ENCODE measurements around the gene RBM33. TPM values are rescaled to one million over a fixed set of nuclear protein-coding genes. Genes with fewer than 3 reads are reported as not detected.
A peak's percentile ranks its signal among the peaks of the same experiment; 100 is the strongest.

RBM33 gene
- polyA plus RNA-seq, 1 experiment = 5.0 TPM

DNA sequence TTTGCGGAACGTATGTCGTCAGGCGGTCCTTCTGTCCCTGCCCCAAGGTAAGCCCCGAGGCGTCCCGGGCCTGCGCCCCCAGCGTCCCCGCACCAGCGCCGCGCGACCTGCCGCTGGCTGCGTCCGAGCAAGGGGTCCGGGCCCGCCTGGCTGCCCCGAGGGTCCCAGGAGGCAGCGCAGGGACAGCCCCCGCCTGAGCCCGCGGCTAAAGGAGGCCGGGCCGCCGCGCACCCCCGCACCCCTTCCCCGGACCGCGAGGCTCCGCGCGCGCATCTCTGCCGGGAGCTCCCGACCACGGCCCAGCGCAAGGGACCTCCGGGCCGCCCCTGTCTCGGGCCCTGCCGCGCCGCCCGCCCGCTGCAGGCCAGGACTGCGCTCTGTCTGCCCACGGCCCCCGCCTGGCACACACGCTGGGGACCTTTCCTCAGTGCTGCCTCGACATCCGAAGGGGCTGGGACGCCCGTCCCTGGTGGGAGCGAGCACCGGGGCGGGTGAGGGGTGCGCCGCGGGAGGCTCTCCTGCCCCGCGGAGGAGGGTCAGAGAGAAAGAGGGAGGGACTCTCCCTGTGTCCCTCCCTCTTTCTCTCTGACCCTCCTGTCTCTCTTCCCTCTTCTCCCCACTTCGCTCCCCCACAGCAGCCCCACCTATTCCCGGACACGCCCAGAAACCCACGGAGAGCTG lies 142.8 kb downstream of the RBM33 start:
- CTCF ChIA-PET = interaction anchor here (1.0 kb wide), 1 partner anchor 189 kb away, joined by 3 read pairs; no protein-coding TSS in a partner anchor
- Histone ChIP-seq H3K4me3 (ENCODE audit: low read depth, low read length) (peak overlapping the region; percentile 60), H3K36me3 (ENCODE audit: control insufficient read depth, insufficient read depth, low read length) (peaks cover 1% of the 10 kb centered on the region; the same call in 1 of the 2 replicates), H3K27me3 (ENCODE audit: control insufficient read depth, insufficient read depth, low read length) (no peaks in the 10 kb centered on the region)
- DNase-seq (ENCODE audit: low read depth) = no peak
- POLR2A ChIA-PET = no interaction called here
- no peak for TF ChIP-seq CTCF (IDR thresholded peaks at IDR 0.05; ENCODE audit: insufficient read depth, low read depth, low read length)

- no peak for TF ChIP-seq CTCF (IDR thresholded peaks at IDR 0.05; ENCODE audit: insufficient read depth, low read depth, low read length)
- ChIA-PET CTCF (interaction anchor here (1.0 kb wide), 1 partner anchor 190 kb away, joined by 3 read pairs; no protein-coding TSS in a partner anchor), POLR2A (no interaction called here)
- H3K36me3 ChIP-seq (ENCODE audit: control insufficient read depth, insufficient read depth, low read length) = no peaks in the 10 kb centered on the region
- no peak overlapping the region for H3K4me3 ChIP-seq (ENCODE audit: low read depth, low read length)
- no peaks in the 10 kb centered on the region for H3K27me3 ChIP-seq (ENCODE audit: control insufficient read depth, insufficient read depth, low read length)
- no peak for DNase-seq (ENCODE audit: low read depth)
Observed at GRCh38 chr7:155788616-155789000, 144.1 kb downstream of the RBM33 start.

DNA sequence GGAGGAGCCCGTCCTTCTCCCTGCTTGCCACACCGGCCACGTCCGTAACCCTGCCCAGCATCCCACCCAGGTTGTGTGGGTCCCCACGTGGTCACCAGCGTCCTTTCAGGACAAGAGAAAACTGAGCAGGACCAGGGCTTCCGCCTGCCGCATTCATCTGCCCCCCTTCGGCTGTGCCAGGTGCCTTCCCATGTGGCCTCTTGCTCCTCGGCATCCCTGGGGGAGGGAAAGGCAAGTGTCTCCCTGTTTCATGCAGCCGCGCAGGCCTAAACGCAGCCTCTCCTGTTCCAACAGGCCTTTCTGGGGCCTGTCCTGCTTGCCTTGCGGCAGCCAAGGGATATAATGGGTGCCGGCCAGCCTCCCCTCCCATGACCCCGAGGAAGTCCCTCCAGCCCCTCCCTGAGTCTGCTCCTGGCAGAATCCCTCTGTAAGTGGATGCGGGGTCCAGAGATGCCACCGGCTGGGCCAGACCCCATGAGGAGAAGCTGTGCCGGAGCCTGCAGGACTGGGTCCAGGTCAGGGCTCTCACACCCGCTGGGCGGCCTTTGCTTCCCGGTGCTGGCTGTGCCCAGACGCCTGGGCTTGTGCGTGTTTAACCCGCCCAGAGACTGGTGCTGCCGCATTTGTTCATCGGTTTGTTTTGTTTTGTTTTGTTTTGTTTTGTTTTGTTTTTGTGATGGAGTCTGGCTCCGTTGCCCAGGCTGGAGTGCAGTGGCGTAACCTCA lies 144.7 kb downstream of the RBM33 start:
- ChIA-PET POLR2A (no interaction called here), CTCF (interaction anchor here (1.0 kb wide), 1 partner anchor 10 kb away, joined by 6 read pairs; no protein-coding TSS in a partner anchor)
- Histone ChIP-seq H3K36me3 (ENCODE audit: control insufficient read depth, insufficient read depth, low read length) (no peaks in the 10 kb centered on the region), H3K27me3 (ENCODE audit: control insufficient read depth, insufficient read depth, low read length) (no peaks in the 10 kb centered on the region), H3K4me3 (ENCODE audit: low read depth, low read length) (no peak overlapping the region)
- no peak for DNase-seq (ENCODE audit: low read depth)
- no peak for TF ChIP-seq CTCF (IDR thresholded peaks at IDR 0.05; ENCODE audit: insufficient read depth, low read depth, low read length)

DNA sequence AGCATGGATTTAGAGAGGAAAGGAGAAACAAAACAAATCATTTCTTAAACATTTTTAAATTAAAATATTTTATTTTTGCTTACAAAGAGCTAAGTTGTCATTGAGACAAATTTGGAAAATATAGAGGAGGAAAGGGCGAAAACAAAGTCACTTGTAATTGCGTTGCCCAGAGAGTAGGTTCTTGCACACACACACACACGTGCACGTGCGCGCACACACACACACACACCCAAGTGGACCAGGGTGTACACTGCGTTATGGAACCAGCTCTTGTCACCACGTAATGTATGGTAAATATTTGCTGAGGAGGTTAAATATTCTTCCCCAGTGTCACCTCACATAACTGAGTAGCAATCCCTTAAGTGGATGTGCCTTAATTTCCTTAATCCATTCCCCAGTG lies 146.2 kb downstream of the RBM33 start:
- ChIA-PET CTCF (interaction anchor here (1.1 kb wide), 1 partner anchor 17 kb away, joined by 3 read pairs; no protein-coding TSS in a partner anchor), POLR2A (no interaction called here)
- DNase-seq (ENCODE audit: low read depth) = no peak
- Histone ChIP-seq H3K36me3 (ENCODE audit: control insufficient read depth, insufficient read depth, low read length) (no peaks in the 10 kb centered on the region), H3K27me3 (ENCODE audit: control insufficient read depth, insufficient read depth, low read length) (no peaks in the 10 kb centered on the region), H3K4me3 (ENCODE audit: low read depth, low read length) (no peak overlapping the region)
- TF ChIP-seq CTCF (IDR thresholded peaks at IDR 0.05; ENCODE audit: insufficient read depth, low read depth, low read length) = no peak

DNA sequence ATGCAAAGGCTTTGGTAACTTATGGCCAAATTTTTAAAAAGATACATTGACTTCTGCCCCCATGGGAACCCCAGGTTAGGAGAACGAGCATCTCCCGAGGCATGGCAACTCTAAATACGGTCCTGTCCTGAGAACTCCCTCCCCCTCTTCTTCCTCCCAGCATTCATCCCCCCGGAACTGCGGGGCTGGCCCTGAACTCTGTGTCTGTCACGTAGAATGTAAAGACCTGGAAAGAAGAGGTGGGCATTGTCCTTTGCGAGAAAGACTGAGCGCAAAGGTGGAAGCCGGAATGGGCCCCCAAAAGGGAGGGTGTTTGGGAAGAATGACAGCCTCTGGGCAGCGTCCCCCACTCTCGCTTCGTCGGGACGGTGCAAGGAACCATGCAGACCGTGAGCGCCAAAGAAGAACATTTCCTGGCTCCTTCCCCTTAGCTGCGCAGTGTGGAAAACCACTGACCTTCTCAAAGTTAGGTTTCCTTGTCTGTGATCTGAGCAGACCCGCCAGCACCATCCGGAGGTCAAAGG lies 146.8 kb downstream of the RBM33 start:
- ChIA-PET CTCF (no interaction called here), POLR2A (no interaction called here)
- H3K27me3 ChIP-seq (ENCODE audit: control insufficient read depth, insufficient read depth, low read length) = no peaks in the 10 kb centered on the region
- no peaks in the 10 kb centered on the region for H3K36me3 ChIP-seq (ENCODE audit: control insufficient read depth, insufficient read depth, low read length)
- H3K4me3 ChIP-seq (ENCODE audit: low read depth, low read length) = no peak overlapping the region
- DNase-seq (ENCODE audit: low read depth) = no peak
- TF ChIP-seq CTCF (IDR thresholded peaks at IDR 0.05; ENCODE audit: insufficient read depth, low read depth, low read length) = no peak
